GM18520 (cell line): ENCODE results near the gene KRT2.

ENCODE experiments used
- ATAC-seq: cut with Tn5 transposase; IDR thresholded peaks from one replicate; pipeline ENCODE4 v1.9.1; 2021; ENCODE audit not compliant: unreplicated experiment

The KRT2 gene

GRCh38 chr12:52600475-52600874 is 51.5 kb downstream of the KRT2 start:
- ATAC-seq, result no peak

- no peak for ATAC-seq
These were observed 51.9 kb downstream of the KRT2 start for GRCh38 chr12:52600071-52600470.

GRCh38 chr12:52598966-52599365 is 53.0 kb downstream of the KRT2 start:
- ATAC-seq, result no peak
